Measurements from ENCODE around the gene STK24. TPM values are rescaled to one million over a fixed set of nuclear protein-coding genes. Genes with fewer than 3 reads are reported as not detected.
A peak's percentile ranks its signal among the peaks of the same experiment; 100 is the strongest.
"Not testable (repeated sequence)": the region's sequence is repeated elsewhere in the genome, so short reads cannot be mapped to it uniquely, and the experiment has no call there.

The STK24 gene
- total RNA-seq, 1 donor from 2014 or later = 168 TPM

DNA sequence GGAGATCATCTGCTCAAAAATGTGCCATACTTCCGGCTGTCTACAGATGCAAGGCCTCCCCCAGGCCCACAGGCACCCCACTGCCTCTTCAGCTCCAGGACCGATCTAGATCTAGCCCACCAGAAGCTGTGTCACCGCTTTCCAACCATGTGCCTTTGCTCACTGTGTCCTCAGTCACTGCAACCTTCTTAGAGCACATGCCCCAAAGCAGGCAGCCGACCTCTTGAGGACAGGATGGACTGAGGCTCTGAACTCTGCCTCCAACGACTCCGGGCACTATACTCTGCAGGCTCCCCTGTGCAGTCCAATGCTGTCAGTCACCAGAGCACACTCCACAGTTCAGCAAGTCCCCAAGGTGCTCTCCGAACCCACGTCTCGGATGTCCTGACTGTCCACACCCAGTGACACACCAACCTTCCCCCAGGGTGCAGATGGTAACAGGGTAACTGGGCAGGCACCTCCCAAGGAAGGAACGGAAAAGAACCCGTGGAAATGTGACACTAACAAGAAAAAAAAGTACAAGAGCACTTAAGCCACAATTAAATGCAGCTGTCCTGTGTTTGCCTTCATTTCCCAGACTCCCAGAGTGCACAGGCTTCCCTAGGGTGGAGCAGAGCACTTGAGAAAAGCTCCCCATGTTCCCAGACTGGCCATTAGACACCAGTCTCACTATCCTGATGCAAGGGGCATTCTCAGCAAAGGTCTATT, 4.8 kb downstream of the STK24 start:
- peak; percentile 47 for DNase-seq (ENCODE audit: low read depth)
- no peak for FAIRE-seq
- no peaks in the 10 kb centered on the region for H3K27me3 ChIP-seq (ENCODE audit: control insufficient read depth, insufficient read depth, low read length)
- no peaks in the 10 kb centered on the region for H3K36me3 ChIP-seq (ENCODE audit: control insufficient read depth, insufficient read depth, low read length)
- no peak overlapping the region for H3K4me3 ChIP-seq (ENCODE audit: low read depth, low read length)
- TF ChIP-seq, protein P1, sequence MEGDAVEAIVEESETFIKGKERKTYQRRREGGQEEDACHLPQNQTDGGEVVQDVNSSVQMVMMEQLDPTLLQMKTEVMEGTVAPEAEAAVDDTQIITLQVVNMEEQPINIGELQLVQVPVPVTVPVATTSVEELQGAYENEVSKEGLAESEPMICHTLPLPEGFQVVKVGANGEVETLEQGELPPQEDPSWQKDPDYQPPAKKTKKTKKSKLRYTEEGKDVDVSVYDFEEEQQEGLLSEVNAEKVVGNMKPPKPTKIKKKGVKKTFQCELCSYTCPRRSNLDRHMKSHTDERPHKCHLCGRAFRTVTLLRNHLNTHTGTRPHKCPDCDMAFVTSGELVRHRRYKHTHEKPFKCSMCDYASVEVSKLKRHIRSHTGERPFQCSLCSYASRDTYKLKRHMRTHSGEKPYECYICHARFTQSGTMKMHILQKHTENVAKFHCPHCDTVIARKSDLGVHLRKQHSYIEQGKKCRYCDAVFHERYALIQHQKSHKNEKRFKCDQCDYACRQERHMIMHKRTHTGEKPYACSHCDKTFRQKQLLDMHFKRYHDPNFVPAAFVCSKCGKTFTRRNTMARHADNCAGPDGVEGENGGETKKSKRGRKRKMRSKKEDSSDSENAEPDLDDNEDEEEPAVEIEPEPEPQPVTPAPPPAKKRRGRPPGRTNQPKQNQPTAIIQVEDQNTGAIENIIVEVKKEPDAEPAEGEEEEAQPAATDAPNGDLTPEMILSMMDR (IDR thresholded peaks at IDR 0.05; ENCODE audit: insufficient read depth, low read length, severe bottlenecking) = no peak

DNA sequence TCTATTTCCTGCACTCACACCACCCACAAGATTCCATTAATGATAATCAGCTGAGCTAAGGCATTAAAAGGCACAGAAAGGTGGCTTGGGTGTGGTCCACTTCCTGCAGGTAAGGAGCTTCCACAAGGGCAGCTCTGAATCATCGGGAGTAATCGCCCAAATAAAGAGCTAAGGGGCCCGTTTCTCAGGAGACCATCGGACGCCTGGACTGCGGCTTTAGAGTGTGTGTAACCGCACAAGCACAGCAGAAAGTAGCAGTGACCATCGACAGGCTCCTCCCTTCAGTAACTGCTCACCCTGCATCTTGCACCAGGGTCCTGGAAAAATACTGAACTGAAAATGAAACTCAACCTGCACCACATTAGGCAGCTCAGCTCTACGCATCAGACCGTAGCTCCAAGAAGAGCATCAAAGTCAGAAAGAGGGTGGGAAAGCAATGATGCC, 6.0 kb downstream of the STK24 start:
- DNase-seq (ENCODE audit: low read depth) (peak; percentile 86), FAIRE-seq (no peak)
- H3K36me3 ChIP-seq (ENCODE audit: control insufficient read depth, insufficient read depth, low read length) = no peaks in the 10 kb centered on the region
- no peaks in the 10 kb centered on the region for H3K27me3 ChIP-seq (ENCODE audit: control insufficient read depth, insufficient read depth, low read length)
- peak overlapping the region; percentile 14 for H3K4me3 ChIP-seq (ENCODE audit: low read depth, low read length)
- TF ChIP-seq, protein P1 (IDR thresholded peaks at IDR 0.05; ENCODE audit: insufficient read depth, low read length, severe bottlenecking) = no peak

DNA sequence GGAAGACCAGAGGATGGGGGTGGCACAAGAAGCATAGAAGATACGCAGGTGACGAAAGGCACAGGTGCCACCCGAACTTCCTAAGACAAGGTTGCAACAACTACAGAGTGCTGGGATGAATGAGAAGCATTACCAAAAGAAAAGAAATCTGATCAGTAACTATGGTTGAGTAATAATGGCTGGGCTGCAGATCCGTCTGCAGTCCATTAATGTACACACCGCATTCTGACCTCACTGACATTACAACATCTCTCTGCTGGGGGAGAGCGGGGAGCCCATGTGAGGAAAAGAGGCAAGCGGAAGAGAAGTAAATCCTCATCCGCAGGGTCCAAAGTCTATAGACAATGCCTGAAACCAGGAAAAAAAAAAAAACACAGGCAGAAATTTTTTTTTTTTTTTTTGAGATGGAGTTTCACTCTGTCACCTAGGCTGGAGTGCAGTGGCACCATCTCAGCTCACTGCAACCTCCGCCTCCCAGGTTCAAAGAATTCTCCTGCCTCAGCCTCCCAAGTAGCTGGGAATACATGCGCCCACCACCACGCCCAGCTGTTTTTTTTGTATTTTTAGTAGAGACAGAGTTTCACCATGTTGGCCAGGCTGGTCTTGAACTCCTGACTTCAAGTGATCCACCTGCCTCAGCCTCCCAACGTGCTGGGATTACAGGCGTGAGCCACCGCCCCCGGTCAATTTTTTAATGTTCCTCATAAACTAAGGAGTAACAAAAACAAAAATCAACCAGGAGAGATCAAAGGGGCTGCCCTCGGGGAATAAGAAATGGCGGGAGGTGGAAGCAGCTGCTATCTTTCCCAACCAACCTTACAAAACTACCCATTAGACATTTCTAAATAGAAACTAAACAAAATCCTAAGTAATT, 7.2 kb downstream of the STK24 start:
- DNase-seq (ENCODE audit: low read depth); H3K27me3 ChIP-seq (ENCODE audit: control insufficient read depth, insufficient read depth, low read length); H3K4me3 ChIP-seq (ENCODE audit: low read depth, low read length); H3K36me3 ChIP-seq (ENCODE audit: control insufficient read depth, insufficient read depth, low read length); FAIRE-seq: not testable (repeated sequence)

DNA sequence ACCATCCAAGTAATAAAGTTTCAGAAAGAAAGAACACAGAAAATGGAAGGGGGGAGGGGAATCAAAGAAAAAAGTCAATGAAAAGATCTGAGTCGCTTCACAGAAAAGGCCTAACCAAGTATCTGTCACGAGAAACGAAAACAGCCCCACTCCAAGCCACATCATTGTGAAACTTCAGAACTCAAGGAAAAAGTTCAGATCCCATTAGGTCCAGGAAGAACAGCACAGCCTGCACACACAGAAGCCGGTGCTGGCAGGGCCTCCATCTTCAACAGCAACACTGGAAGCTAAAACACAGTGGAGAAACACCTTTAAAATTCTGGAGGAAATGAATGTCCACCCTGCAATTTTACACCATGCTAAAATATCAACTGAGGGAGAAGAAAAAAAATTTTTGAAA, 8.0 kb downstream of the STK24 start:
- no peak overlapping the region for H3K4me3 ChIP-seq (ENCODE audit: low read depth, low read length)
- H3K36me3 ChIP-seq (ENCODE audit: control insufficient read depth, insufficient read depth, low read length) = no peaks in the 10 kb centered on the region
- H3K27me3 ChIP-seq (ENCODE audit: control insufficient read depth, insufficient read depth, low read length) = no peaks in the 10 kb centered on the region
- TF ChIP-seq, protein P1 (IDR thresholded peaks at IDR 0.05; ENCODE audit: insufficient read depth, low read length, severe bottlenecking) = no peak
- FAIRE-seq (no peak), DNase-seq (ENCODE audit: low read depth) (no peak)

DNA sequence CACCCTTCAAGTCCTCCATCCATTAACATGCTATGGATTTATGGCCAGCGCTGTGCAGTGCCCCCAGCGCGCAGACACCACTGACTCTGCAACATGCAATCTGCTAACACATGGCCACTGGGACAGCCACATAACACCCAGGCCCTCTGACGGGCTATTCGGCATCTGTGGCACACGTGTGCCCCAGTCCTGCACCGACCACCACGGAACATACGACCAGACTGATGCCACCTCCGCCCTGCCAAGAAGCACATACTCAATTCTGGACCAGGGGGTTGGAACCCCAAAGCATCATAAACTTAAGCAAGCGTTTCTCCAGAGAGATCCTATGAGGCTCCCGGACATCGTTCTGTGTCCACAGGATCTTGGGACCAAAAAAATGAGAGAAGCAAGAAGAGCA, 9.8 kb downstream of the STK24 start:
- Histone ChIP-seq H3K27me3 (ENCODE audit: control insufficient read depth, insufficient read depth, low read length) (no peaks in the 10 kb centered on the region), H3K4me3 (ENCODE audit: low read depth, low read length) (no peak overlapping the region), H3K36me3 (ENCODE audit: control insufficient read depth, insufficient read depth, low read length) (peaks cover 1% of the 10 kb centered on the region)
- DNase-seq (ENCODE audit: low read depth) = no peak
- TF ChIP-seq, protein P1 (IDR thresholded peaks at IDR 0.05; ENCODE audit: insufficient read depth, low read length, severe bottlenecking) = no peak
- FAIRE-seq = no peak
